HEK293T (cell line): Measurements from ENCODE around the gene MAD1L1.

Experiments used
- BHLHE40 ChIP-seq: fragments of 450-650 bp; IDR thresholded peaks from 2 replicates; pipeline ENCODE4 v1.6.1; 2016; ENCODE audit warnings: mild to moderate bottlenecking, moderate library complexity, borderline replicate concordance
- ELF4 ChIP-seq: fragments of 450-650 bp; IDR thresholded peaks from 2 replicates; pipeline ENCODE4 v1.6.1; 2017; ENCODE audit warnings: antibody characterized with exemption
- FOXA1 ChIP-seq: fragments of 450-650 bp; IDR thresholded peaks from 2 replicates; pipeline ENCODE4 v1.6.1; 2016; ENCODE audit warnings: mild to moderate bottlenecking
- L3MBTL2 ChIP-seq: fragments of 450-650 bp; conservative IDR thresholded peaks from 2 replicates; pipeline ENCODE4 v1.6.1; 2016; ENCODE audit warnings: mild to moderate bottlenecking
- LEF1 ChIP-seq: fragments of 450-650 bp; IDR thresholded peaks from 2 replicates; pipeline ENCODE4 v1.6.1; 2017; ENCODE audit warnings: mild to moderate bottlenecking, borderline replicate concordance
- PKNOX1 ChIP-seq: fragments of 450-650 bp; IDR thresholded peaks from 2 replicates; pipeline ENCODE4 v1.6.1; 2016
- SP1 ChIP-seq: fragments of 450-650 bp; IDR thresholded peaks from 2 replicates; pipeline ENCODE4 v1.6.1; 2017
- SUZ12 ChIP-seq: fragments of 450-650 bp; IDR thresholded peaks from 2 replicates; pipeline ENCODE4 v1.6.1; 2016; ENCODE audit warnings: mild to moderate bottlenecking
- TARDBP ChIP-seq: fragments of 450-650 bp; IDR thresholded peaks from 2 replicates; pipeline ENCODE4 v1.6.1; 2016

GRCh38 chr7:1864161-1864940 is 368.4 kb downstream of the MAD1L1 start:
- no peak for TF ChIP-seq TARDBP
- no peak for TF ChIP-seq L3MBTL2
- no peak for TF ChIP-seq BHLHE40
- no peak for TF ChIP-seq ELF4
- no peak for TF ChIP-seq FOXA1
- TF ChIP-seq LEF1, result no peak
- no peak for TF ChIP-seq PKNOX1
- TF ChIP-seq SUZ12, result no peak
- no peak for TF ChIP-seq SP1
